ENCODE data around the gene DLST.
"Not testable (repeated sequence)": the region's sequence is repeated elsewhere in the genome, so short reads cannot be mapped to it uniquely, and the experiment has no call there.

The DLST gene

GRCh38 chr14:74919421-74920165 is 37.9 kb downstream of the DLST start:
- no peak for DNase-seq

DNA sequence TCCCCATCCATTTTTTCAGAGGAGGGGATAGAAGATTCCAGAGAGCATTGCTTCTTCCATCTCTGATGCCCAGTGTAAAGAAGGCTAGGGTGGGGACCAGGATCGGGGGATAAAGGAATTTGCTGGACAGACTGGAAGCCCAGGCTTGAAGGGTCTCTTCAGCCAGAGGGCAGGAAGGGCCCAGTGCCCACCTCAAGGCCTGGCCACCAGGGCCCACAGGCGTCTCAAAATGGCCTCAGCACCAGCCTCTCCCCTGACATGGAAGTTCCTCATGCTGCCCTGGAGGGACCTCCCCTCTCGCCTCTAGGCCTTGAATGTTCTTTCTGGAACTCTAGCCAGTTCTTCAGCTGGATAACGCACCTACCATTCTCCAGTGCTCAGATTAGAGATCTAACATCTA is 38.6 kb downstream of the DLST start:
- DNase-seq: no peak

GRCh38 chr14:74921053-74921620 is 39.4 kb downstream of the DLST start:
- DNase-seq: no peak

DNA sequence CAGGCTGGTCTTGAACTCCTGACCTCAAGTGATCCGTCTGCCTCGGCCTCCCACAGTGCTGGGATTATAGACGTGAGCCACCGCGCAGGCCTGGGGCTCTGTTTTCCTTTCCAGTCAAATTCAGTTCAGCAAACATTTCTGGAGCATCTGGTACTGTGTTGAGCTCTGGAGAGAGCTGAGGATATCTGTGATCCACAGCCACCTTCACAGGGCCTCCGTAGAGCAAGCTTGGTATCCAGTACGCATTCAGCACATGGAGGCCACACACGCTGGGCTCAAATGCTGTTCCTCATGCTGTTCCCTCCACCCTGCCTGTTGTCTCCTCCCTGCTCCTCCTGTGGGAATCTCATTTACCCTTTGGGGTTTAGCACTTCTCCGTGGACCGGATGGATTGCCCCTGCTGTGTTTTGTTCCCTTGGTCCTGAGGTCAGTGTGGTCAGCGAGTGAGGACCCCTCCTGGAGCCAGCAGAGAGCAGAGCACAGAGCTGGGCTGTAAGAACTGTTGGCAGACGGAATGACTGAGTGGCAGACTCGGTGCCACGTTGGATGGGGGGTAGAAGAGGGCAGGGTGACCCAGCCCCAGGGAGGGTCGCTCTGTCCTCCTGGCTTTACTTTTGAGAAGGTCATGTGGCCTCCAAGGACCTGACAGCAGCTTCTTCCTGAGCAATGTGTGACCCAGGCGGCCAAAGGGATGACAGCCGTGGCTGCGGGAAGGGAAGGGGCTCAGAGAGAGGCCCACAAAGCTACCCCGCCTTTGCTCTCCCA is 40.5 kb downstream of the DLST start:
- DNase-seq: no peak

GRCh38 chr14:74922752-74923401 is 41.2 kb downstream of the DLST start, which contains the start of gene RPS6KL1:
RPS6KL1 (minus strand) TSS chr14:74923260; CDS start chr14:74921541, 1,719 bp downstream.
- DNase-seq: peak; percentile 84

DNA sequence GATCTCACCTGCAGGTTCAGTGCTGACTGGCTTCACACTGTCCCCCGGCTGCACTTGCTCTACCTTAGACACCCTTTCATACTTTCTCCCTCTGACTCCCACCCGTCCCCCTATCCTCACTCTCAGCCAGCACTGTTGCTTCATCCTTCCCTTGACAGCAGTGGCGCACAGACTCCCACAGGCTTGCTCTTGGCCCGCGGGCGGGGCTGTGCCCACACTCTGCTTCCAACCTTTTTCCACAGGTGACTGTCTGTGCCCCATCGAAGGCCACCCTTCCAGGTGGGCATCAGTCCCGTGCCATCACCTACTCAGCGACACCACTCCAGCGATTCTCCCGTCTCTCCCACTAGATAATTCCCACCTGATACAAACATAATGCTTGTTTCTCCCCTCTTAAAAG is 42.3 kb downstream of the DLST start:
- DNase-seq: no peak

DNA sequence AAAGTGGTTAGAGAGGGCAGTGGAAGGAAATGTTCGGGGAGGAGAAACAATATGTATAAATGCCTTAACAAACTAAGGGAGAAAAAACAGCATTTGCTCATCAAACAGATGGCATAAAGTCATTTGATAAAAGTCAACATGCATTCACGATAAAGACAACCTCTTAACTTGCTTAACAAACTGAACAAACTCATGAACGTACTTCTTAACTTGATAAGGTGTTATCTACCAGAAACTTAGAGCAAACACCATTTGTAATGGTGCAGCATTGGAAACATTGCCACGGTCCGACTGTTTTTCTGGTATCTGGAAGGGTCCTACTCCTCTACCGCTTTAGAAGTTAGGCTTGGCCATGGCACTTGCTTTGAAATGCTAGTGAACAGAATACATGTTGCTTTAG is 45.5 kb downstream of the DLST start:
- DNase-seq: no peak

GRCh38 chr14:74929242-74929641 is 47.5 kb downstream of the DLST start:
- DNase-seq: no peak

DNA sequence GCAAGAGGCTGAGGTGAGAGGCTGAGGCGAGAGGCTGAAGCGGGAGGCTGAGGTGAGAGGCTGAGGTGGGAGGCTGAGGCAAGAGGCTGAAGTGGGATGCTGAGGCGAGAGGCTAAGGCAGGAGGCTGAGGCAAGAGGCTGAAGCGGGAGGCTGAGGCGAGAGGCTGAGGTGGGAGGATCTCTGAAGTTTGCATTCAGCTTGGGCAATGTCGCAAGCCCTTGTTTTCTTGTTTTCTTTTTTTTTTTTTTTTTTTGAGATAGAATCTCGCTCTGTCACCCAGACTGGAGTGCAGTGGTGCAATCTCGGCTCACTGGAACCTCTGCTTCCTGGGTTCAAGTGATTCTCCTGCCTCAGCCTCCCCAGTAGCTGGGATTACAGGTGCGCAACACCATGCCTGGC is 50.0 kb downstream of the DLST start:
- not testable (repeated sequence) for DNase-seq

DNA sequence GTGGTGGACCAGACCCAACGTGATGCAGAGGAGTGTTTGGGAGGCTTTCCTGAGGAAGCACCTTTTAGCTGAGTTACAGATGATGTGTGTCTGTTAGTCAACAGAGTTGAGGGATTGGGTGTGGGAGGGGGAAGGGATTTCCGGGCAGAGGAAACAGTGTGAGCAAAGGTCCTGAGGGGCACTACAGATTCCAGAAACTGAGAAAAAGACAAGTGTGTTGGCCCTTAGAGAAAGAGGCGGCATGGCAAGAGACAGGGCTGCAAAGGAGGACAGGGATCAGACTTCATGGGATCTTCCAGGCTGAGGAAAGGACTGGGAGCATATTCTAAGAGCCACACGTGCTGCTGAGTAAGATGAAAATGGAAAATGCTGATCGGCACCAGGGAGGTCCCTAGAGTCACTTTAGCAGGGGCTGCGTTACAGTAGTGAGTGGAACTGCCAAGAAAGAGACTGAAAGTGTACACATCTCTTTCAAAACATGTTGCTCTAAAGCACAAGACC is 50.7 kb downstream of the DLST start:
- DNase-seq: no peak

DNA sequence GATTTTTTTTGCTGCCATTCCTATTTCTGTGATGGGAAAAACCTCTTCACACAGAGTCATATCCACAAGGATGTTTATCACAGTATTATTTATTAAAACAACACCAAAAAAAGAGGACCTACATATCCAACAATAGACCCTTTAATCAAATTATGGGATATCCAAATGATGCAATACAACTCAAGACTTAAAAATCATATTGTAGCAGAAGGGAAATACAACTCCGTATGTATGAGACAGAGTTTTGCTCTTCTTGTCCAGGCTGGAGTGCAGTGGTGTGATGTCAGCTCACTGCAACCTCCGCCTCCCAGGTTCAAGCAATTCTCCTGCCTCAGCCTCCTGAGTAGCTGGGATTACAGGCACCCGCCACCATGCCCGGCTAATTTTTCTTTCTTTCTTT is 51.2 kb downstream of the DLST start:
- DNase-seq: not testable (repeated sequence)

DNA sequence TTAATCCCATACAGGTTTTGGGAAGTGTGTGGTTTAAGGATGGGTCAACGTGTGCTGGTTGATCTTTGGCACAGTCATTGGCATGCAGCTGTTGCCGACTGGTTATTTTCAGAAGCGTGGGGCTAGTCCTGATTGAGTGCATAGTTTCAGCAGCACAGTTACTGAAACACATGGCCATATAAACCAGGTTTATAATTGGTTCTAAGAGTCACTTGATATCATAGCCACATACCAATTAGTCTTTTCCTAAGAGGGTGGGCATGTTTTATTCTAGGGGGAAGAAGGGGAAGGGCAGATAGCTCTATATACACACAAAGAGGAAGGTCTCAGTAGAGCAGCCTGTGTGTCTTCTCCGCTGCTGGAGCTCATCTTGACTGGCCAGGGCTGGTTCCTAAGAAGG is 52.3 kb downstream of the DLST start:
- no peak for DNase-seq

- DNase-seq: no peak
These were observed 53.0 kb downstream of the DLST start for GRCh38 chr14:74934476-74935359.

DNA sequence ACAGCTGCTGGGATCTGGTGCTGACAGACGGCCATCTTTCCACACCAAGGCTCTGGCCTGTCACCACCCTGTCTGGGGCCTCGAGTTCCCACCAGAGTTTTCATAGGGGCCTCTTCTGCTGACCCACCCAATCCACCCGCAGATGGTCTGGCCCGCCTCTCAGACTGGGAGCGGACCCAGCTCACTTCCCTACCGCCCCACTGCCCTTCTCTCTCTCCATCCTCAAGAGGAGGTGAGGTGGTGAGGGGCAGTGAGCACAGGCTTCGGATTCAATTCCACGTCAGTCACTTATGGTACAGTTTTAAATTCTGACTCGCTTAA is 53.6 kb downstream of the DLST start:
- no peak for DNase-seq

GRCh38 chr14:74936151-74936550 is 54.4 kb downstream of the DLST start:
- DNase-seq: no peak

DNA sequence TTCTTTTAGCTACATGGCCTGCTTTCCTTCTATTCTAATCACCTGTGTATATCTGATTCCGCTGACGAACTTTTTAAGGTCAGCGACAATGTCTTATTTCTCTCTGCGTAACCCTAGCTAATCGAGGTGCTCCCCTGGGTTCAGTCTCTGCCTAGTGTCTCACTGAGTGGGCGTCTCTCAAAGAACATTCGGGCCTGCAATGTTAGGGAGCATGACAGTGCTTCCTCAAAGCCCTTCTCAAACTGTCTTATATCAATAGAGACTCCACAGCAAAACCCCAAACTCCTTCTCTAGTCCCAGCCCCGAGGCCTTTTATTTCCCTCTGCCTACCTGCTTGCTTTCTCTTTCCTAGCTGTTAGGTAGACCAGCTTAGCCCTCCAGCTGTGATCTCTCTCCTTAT is 55.0 kb downstream of the DLST start:
- no peak for DNase-seq

- no peak for DNase-seq
These were observed 55.5 kb downstream of the DLST start for GRCh38 chr14:74937171-74937570.

DNA sequence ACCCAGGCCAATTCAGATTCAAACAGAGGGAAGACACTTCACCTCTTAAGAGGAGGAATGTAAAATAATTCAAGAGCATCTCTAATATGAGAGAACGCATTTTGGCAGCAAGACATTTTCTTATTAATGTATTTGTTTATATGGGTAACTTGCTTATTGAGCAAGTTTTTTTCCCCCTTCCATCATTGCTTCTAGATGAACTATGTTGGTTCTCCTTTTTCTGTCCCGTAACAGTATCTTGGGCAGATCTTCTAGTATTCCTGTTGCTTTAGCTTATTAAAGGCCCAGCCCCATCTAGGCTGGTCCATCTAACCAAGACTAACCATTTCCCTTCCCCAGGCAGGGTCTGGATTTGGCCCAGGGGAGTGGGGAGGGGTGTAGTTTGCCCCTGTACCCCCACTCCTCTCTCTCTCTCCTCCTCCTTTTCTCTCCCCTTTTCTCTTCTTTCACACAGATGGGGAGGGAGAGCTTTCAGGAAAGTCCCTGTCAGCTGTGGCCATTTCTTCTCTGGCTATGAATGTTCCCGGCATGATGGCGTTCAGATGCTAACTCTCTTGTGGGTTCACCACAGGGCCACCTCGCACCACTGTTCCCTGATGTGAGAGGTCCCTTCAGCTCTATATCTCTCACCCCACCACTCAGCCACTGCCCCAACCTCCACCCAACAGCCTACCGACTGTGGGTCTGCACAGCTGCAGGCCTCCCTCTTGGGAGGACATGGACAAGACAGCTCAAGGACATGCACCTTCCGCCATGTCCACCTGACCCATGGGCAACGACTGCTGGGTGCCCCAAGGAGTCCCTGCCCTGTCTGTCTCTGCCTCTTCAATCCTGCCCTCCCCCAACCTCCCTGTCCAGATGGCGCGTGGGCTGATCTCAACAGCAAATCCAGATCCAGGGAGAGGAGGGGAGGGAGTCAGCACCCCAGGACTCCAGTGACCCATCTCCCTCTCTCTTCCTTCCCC is 57.1 kb downstream of the DLST start:
- no peak for DNase-seq

DNA sequence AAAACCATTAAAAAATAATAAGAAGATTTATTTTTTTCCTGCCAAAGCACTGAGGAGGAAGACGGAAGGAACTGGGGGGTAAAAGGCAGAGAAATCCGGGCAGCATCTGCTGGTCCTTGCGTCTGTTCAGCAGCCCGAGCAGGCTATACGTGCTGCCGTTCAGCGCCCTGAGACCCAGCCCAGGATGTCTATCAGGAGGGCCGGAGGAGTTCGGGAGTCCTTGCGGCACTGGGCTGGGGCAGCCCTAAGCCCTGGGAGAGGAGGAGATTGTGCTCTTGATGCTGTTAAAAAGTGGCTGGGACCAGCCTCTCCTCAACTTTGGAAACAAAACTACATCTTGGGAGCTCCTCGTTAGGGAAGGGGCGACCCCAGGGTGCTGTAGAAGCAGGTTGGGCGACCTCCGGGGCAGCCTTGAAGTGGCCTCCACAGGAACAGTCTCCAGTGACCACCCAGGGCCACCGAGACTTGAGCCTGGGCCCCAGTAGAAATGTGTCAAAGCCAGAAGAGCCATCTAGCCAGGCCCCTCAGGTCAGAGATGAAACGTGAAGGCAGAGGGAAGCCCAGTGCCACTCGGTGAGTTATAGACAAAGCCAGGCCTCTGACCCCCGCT is 59.3 kb downstream of the DLST start:
- DNase-seq: no peak

GRCh38 chr14:74941676-74942097 is 60.0 kb downstream of the DLST start:
- no peak for DNase-seq

- DNase-seq: no peak
These were observed 60.5 kb downstream of the DLST start for GRCh38 chr14:74942181-74942580.

Data from NCI-H1105 (cell line).